ENCODE data around the gene SYNGR2.
"Not testable (repeated sequence)": the region's sequence is repeated elsewhere in the genome, so short reads cannot be mapped to it uniquely, and the experiment has no call there.

Gene SYNGR2

DNA sequence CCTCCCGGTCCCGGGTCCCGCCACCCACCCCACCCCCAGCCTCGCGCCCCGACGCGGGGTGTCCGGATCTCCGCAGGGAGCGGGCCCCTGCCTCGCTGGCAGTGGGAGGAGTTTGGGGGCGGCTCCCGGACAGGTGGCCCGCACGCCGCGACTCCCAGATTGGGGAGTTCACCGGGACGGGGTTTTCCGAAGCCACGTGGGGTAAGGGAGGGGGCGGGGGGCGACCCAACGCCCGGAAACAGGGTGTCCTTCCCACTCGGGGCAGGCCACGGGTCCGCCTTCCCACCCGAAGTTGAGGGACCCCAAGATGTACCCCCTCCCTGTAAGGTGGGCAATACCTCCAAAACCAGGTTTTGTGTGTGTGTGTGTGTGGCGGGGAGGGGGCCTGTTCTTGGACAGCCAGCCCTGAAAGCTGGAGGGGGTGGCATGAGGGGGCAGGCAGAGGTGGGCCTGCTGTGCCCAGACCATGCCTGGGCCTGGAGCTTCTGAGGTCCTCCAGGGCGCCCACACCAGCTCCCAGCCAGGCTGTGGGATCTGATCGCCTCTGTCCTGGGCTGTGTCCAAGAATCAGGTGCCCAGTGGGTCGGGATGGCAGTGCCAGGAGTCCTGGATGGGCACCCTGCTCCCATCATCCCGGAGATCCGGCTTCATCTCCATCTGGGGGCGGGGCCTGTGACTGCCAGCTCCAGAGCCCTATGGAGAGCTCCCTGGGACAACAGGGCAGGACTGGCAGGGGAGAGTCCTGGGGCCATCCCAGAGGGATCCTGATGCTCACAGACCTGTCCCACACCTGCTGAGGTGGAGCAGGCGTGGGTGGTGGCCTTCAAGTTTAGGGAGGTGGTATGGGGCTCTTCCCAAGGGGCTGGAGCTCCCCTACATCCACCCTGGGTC lies 767 bp downstream of the SYNGR2 start:
- peak overlapping the region; percentile 42 to 55 for H3K4me3 ChIP-seq (replicated peaks in 1 of 2; ENCODE audit: low read depth in 2 of 2, low read length in 2 of 2)
- TF ChIP-seq, protein P1, sequence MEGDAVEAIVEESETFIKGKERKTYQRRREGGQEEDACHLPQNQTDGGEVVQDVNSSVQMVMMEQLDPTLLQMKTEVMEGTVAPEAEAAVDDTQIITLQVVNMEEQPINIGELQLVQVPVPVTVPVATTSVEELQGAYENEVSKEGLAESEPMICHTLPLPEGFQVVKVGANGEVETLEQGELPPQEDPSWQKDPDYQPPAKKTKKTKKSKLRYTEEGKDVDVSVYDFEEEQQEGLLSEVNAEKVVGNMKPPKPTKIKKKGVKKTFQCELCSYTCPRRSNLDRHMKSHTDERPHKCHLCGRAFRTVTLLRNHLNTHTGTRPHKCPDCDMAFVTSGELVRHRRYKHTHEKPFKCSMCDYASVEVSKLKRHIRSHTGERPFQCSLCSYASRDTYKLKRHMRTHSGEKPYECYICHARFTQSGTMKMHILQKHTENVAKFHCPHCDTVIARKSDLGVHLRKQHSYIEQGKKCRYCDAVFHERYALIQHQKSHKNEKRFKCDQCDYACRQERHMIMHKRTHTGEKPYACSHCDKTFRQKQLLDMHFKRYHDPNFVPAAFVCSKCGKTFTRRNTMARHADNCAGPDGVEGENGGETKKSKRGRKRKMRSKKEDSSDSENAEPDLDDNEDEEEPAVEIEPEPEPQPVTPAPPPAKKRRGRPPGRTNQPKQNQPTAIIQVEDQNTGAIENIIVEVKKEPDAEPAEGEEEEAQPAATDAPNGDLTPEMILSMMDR (IDR thresholded peaks at IDR 0.05; ENCODE audit: low read depth, low read length): no peak
- peak; percentile 31 to 34 for DNase-seq (ENCODE audit: low read depth in 2 of 2)

DNA sequence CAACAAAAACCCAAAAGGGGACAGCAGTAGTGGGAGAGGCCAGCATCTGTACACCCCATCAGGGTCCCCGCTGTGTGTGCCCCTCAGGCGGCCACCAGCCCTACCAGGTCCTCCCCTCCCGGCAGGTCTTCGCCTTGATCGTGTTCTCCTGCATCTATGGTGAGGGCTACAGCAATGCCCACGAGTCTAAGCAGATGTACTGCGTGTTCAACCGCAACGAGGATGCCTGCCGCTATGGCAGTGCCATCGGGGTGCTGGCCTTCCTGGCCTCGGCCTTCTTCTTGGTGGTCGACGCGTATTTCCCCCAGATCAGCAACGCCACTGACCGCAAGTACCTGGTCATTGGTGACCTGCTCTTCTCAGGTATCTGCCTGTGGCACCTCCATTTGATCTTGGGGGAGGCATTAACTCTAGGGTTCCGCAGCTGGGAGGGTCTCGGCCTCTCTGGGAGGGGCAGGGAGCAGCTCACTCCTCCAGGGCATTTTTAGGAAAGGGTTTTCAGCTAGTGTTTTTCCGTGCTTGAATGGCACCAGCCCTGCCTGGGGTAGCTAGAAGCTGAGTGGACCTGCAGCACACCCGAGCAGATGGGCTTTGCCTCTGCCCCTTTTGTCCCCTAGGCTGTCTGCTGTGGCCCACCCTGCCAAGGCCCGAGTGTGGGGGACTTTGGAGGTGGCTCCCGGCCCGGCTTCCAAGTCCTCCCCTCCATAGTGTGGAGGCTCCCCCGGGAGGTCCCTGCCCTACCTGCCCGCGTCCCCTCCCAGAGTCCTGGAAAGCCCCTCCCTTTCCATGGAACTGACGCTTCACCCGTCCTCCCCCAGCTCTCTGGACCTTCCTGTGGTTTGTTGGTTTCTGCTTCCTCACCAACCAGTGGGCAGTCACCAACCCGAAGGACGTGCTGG lies 2.6 kb downstream of the SYNGR2 start:
- no peak overlapping the region for H3K4me3 ChIP-seq (replicated peaks in 1 of 2; ENCODE audit: low read depth in 2 of 2, low read length in 2 of 2)
- TF ChIP-seq, protein P1 (IDR thresholded peaks at IDR 0.05; ENCODE audit: low read depth, low read length): no peak
- no peak for DNase-seq (ENCODE audit: low read depth in 2 of 2)

DNA sequence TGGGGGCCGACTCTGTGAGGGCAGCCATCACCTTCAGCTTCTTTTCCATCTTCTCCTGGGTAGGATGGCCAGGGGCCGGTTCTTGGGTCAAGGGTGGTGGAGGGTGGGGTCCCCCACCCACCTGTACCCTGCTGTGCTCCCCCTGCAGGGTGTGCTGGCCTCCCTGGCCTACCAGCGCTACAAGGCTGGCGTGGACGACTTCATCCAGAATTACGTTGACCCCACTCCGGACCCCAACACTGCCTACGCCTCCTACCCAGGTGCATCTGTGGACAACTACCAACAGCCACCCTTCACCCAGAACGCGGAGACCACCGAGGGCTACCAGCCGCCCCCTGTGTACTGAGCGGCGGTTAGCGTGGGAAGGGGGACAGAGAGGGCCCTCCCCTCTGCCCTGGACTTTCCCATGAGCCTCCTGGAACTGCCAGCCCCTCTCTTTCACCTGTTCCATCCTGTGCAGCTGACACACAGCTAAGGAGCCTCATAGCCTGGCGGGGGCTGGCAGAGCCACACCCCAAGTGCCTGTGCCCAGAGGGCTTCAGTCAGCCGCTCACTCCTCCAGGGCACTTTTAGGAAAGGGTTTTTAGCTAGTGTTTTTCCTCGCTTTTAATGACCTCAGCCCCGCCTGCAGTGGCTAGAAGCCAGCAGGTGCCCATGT lies 3.3 kb downstream of the SYNGR2 start:
- DNase-seq (ENCODE audit: low read depth in 2 of 2); H3K4me3 ChIP-seq (replicated peaks in 1 of 2; ENCODE audit: low read depth in 2 of 2, low read length in 2 of 2): not testable (repeated sequence)

DNA sequence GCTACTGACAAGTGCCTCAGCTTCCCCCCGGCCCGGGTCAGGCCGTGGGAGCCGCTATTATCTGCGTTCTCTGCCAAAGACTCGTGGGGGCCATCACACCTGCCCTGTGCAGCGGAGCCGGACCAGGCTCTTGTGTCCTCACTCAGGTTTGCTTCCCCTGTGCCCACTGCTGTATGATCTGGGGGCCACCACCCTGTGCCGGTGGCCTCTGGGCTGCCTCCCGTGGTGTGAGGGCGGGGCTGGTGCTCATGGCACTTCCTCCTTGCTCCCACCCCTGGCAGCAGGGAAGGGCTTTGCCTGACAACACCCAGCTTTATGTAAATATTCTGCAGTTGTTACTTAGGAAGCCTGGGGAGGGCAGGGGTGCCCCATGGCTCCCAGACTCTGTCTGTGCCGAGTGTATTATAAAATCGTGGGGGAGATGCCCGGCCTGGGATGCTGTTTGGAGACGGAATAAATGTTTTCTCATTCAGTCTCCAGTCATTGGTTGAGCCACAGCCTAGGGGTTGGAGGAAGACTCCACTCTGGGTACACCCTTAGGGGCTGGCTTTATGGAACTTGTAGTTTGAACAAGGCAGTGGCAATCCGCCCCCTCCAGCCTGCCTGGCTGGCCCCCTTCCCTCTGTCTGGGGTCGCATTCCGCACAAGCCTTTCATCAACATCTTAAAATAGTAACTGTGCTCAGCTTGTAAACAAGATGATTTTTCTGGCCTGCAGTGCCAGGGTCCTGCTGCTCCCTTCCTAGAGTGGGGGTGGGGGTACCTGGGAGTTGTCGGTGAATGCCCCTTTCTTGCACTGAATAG lies 4.1 kb downstream of the SYNGR2 start:
- no peak overlapping the region for H3K4me3 ChIP-seq (replicated peaks in 1 of 2; ENCODE audit: low read depth in 2 of 2, low read length in 2 of 2)
- TF ChIP-seq, protein P1 (IDR thresholded peaks at IDR 0.05; ENCODE audit: low read depth, low read length): no peak
- DNase-seq (ENCODE audit: low read depth in 2 of 2): peak in 1 of 2 donors; percentile 44

DNA sequence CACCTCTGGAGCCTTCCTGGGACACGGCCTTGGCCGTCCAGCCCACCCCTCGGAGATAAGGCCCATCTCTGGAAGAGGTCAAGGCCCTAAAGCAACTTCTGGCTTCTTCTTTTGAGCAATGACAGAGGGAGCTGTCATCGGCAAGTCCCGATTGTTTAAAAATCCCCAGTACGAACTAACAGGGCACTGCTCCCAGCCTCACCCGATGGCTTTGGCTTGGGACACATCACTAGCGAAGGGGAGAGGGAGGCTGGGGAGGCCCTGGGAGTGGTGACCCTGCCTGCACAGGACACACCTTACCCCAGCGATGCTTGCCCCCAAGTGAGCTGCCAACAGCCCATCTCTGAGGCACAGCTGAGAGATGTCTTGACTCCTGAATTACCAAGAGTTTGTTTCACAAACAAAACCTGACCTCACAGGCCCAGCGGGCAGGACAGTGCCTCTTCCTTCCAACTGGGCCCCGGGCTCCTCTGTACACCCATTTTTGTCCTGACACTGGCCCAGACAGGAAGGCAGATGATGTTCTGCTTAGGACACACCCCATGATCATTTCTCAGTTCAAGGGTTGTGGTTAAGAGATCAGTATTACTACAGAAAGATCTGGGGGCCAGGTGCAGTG lies 4.8 kb downstream of the SYNGR2 start:
- H3K4me3 ChIP-seq (replicated peaks in 1 of 2; ENCODE audit: low read depth in 2 of 2, low read length in 2 of 2): no peak overlapping the region
- no peak for DNase-seq (ENCODE audit: low read depth in 2 of 2)
- TF ChIP-seq, protein P1 (IDR thresholded peaks at IDR 0.05; ENCODE audit: low read depth, low read length): no peak

DNA sequence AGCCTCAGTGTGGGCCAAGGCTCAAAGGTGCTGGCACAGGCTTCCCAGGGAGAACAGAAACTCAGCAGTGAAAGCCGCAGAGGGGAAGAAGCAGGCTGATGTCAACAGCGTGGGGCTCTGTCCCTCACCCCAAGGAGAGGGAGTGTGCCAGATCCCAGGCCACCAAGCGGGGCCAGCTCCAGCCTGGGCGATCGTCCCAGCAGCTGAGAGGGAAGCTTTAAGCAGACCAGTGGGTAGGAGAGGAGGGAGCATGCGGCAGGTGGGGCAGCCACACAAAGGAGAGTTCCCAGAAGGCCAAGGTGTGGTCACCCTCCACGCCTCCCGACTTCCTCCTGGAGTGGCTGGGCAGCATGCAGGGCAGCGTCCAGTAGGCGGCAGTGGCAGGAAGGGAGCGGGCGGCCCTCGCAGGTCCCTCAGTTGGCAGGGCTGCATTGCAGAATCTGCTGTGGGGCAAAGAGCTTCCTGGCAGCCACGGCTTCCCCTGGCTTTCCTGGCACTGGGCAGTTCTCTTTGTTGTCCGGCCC lies 6.0 kb downstream of the SYNGR2 start:
- H3K4me3 ChIP-seq (replicated peaks in 1 of 2; ENCODE audit: low read depth in 2 of 2, low read length in 2 of 2): no peak overlapping the region
- TF ChIP-seq, protein P1 (IDR thresholded peaks at IDR 0.05; ENCODE audit: low read depth, low read length): no peak
- no peak for DNase-seq (ENCODE audit: low read depth in 2 of 2)
